B cell (primary cell): ENCODE results near the gene KCNJ5.

Experiments used
- EZH2 ChIP-seq: IDR thresholded peaks from 2 replicates; pipeline ENCODE4 v1.6.1; 2012; ENCODE audit warnings: borderline replicate concordance, low read depth, mild to moderate bottlenecking, moderate library complexity, low read length; ENCODE audit not compliant: insufficient read depth, poor library complexity, severe bottlenecking
- TF ChIP-seq, protein P1 (sequence below): fragments of 200-600 bp; IDR thresholded peaks from one replicate; pipeline ENCODE4 v1.8.0; 2022; ENCODE audit warnings: antibody characterized with exemption, mild to moderate bottlenecking

DNA sequence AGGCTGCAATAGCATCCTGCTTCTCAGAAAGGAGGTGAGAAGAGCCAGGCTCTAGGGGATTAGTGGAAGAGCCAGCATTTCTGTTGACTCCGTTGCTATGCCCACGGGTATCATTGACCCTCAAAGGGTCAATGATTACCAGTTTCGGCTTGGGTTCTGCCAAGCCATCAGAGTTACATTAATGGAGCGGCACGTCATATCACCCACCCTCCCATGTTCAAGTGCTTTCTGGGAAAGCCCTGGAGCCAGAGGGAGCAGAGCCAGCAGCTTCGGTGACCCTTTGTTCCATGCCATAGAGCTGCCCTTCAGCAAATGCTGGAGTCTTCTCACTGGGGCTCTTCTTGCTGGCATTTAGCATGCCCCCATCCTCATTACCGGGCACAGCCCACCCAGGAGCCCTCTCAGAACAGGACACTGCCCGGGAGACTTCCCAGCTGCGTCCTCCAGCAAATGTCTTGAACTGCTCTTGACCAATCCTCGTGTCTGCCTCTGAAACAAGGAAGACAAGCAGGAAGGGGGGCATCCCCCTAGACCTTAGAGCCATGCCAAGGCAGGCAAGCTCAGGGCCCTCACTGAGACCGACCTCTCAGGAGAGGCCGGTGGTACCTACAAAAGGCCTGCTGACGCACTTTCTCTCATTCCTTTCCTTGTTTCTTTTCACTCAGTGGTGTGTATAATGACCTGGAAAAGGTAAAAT, 38.7 kb upstream of the KCNJ5 start:
- TF ChIP-seq, protein P1, sequence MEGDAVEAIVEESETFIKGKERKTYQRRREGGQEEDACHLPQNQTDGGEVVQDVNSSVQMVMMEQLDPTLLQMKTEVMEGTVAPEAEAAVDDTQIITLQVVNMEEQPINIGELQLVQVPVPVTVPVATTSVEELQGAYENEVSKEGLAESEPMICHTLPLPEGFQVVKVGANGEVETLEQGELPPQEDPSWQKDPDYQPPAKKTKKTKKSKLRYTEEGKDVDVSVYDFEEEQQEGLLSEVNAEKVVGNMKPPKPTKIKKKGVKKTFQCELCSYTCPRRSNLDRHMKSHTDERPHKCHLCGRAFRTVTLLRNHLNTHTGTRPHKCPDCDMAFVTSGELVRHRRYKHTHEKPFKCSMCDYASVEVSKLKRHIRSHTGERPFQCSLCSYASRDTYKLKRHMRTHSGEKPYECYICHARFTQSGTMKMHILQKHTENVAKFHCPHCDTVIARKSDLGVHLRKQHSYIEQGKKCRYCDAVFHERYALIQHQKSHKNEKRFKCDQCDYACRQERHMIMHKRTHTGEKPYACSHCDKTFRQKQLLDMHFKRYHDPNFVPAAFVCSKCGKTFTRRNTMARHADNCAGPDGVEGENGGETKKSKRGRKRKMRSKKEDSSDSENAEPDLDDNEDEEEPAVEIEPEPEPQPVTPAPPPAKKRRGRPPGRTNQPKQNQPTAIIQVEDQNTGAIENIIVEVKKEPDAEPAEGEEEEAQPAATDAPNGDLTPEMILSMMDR: no peak
- no peak for TF ChIP-seq EZH2
